ENCODE measurements around the gene TNS4. TPM values are rescaled to one million over a fixed set of nuclear protein-coding genes. Genes with fewer than 3 reads are reported as not detected.

TNS4 gene
- total RNA-seq, 1 experiment from 2014 or later: 36.6 TPM

GRCh38 chr17:40536295-40537171 lies 35.1 kb upstream of the TNS4 start:
- POLR2A ChIA-PET: interaction anchor here (1.3 to 2.1 kb wide), 3 partner anchors 11 to 171 kb away, joined by 3 to 6 read pairs (median 4); partner anchors contain the start of gene GJD3
- no TSS peak for BruUV-seq (replicated peaks)
- no peaks in the 10 kb centered on the region for H4K20me1 ChIP-seq (ENCODE audit: insufficient read depth)
- CTCF ChIA-PET: interaction anchor here (1.0 to 5.2 kb wide), 6 partner anchors 11 to 174 kb away, joined by 3 to 22 read pairs (median 4); no protein-coding TSS in a partner anchor
- peaks cover 35 to 57% of the 10 kb centered on the region in 2 experiments for H3K4me1 ChIP-seq (ENCODE audit: control insufficient read depth in 1 of 2, insufficient read depth in 2 of 2, low read length in 2 of 2)
- ATAC-seq: peak; percentile 39; the same call in 1 of the 2 replicates
- peak overlapping the region in 1 of 2 experiments; percentile 13; a peak in 1 of 4 replicates for H3K4me3 ChIP-seq (replicated peaks in 1 of 2; ENCODE audit: low read depth in 1 of 2, low read length in 2 of 2)
- no peaks in the 10 kb centered on the region for H3K9me3 ChIP-seq (ENCODE audit: control insufficient read depth in 1 of 2, insufficient read depth in 1 of 2, low read depth in 1 of 2, low read length in 2 of 2)
- no peaks in the 10 kb centered on the region for H3K36me3 ChIP-seq (ENCODE audit: control insufficient read depth in 1 of 2, insufficient read depth in 2 of 2, low read length in 2 of 2)
- H2AFZ ChIP-seq (ENCODE audit: low read depth, low read length, poor library complexity, severe bottlenecking): peak overlapping the region; percentile 52
- TF ChIP-seq FOSL1 (IDR thresholded peaks at IDR 0.05; ENCODE audit: low read depth): no peak
- no peak for TF ChIP-seq CBX3 (IDR thresholded peaks at IDR 0.05; ENCODE audit: low read depth)
- TF ChIP-seq EGR1 (IDR thresholded peaks at IDR 0.05; ENCODE audit: low read depth): peak; percentile 74
- no peak for TF ChIP-seq EZH2 (IDR thresholded peaks at IDR 0.05)
- TF ChIP-seq POLR2A (IDR thresholded peaks at IDR 0.05; ENCODE audit: borderline replicate concordance, extremely low read depth, insufficient read depth, insufficient read length): no peak
- peak; percentile 59 for TF ChIP-seq TCF7L2 (IDR thresholded peaks at IDR 0.05; ENCODE audit: borderline replicate concordance, extremely low read depth, insufficient read depth, insufficient read length)
- peak; percentile 37; the same call in 1 of the 2 replicates for TF ChIP-seq CEBPB (IDR thresholded peaks at IDR 0.05; ENCODE audit: low read depth)
- TF ChIP-seq SRF (IDR thresholded peaks at IDR 0.05; ENCODE audit: low read depth): no peak
- no peak for DNase-seq (ENCODE audit: low read depth, low spot score)
- peak overlapping the region; percentile 15 for H3K9ac ChIP-seq (ENCODE audit: low read length)
- no peaks in the 10 kb centered on the region for H3K27me3 ChIP-seq (ENCODE audit: insufficient read depth, low read length)
- intact Hi-C loops (cut with micrococcal nuclease): no loop called here
- H3K79me2 ChIP-seq (ENCODE audit: insufficient read depth, low read length): no peaks in the 10 kb centered on the region
- H3K27ac ChIP-seq (ENCODE audit: low read depth, low read length): peak overlapping the region; percentile 54
- no peaks in the 10 kb centered on the region for H3K9me2 ChIP-seq (ENCODE audit: insufficient read depth)
- H3K4me2 ChIP-seq (ENCODE audit: low read length): peak overlapping the region; percentile 62
- RAD21 ChIA-PET (ENCODE audit: low non-redundant PET in 1 of 2, low total read pairs in 2 of 2, uncharacterized antibody in 2 of 2, unreplicated experiment in 2 of 2): interaction anchor here in 1 of 2 experiments (0.7 kb wide), 1 partner anchor 119 kb away, joined by 5 read pairs; the partner anchor contains the start of gene TOP2A

GRCh38 chr17:40535924-40536294 lies 34.5 kb upstream of the TNS4 start:
- H3K4me1 ChIP-seq (ENCODE audit: control insufficient read depth in 1 of 2, insufficient read depth in 2 of 2, low read length in 2 of 2): peaks cover 35 to 63% of the 10 kb centered on the region in 2 experiments
- DNase-seq (ENCODE audit: low read depth, low spot score) (no peak), ATAC-seq (no peak)
- no peak overlapping the region for H3K4me3 ChIP-seq (replicated peaks in 1 of 2; ENCODE audit: low read depth in 1 of 2, low read length in 2 of 2)
- no peaks in the 10 kb centered on the region for H3K27me3 ChIP-seq (ENCODE audit: insufficient read depth, low read length)
- H3K36me3 ChIP-seq (ENCODE audit: control insufficient read depth in 1 of 2, insufficient read depth in 2 of 2, low read length in 2 of 2): no peaks in the 10 kb centered on the region
- H2AFZ ChIP-seq (ENCODE audit: low read depth, low read length, poor library complexity, severe bottlenecking): no peak overlapping the region
- ChIA-PET RAD21 (ENCODE audit: low non-redundant PET in 1 of 2, low total read pairs in 2 of 2, uncharacterized antibody in 2 of 2, unreplicated experiment in 2 of 2) (interaction anchor here in 1 of 2 experiments (0.7 kb wide), 1 partner anchor 118 kb away, joined by 5 read pairs; the partner anchor contains the start of gene TOP2A), CTCF (interaction anchor here (1.1 to 5.2 kb wide), 4 partner anchors 24 to 173 kb away, joined by 3 to 22 read pairs (median 4); no protein-coding TSS in a partner anchor), POLR2A (interaction anchor here (1.7 to 2.1 kb wide), 2 partner anchors 34 to 171 kb away, joined by 5 to 6 read pairs; partner anchors contain the start of genes GJD3 and TNS4)
- no TSS peak for BruUV-seq (replicated peaks)
- intact Hi-C loops (cut with micrococcal nuclease): no loop called here
- no peaks in the 10 kb centered on the region for H3K79me2 ChIP-seq (ENCODE audit: insufficient read depth, low read length)
- no peaks in the 10 kb centered on the region for H4K20me1 ChIP-seq (ENCODE audit: insufficient read depth)
- H3K9me2 ChIP-seq (ENCODE audit: insufficient read depth): no peaks in the 10 kb centered on the region
- H3K4me2 ChIP-seq (ENCODE audit: low read length): peak overlapping the region; percentile 62
- H3K9me3 ChIP-seq (ENCODE audit: control insufficient read depth in 1 of 2, insufficient read depth in 1 of 2, low read depth in 1 of 2, low read length in 2 of 2): no peaks in the 10 kb centered on the region
- H3K9ac ChIP-seq (ENCODE audit: low read length): peak overlapping the region; percentile 15; the same call in 1 of the 2 replicates
- H3K27ac ChIP-seq (ENCODE audit: low read depth, low read length): peak overlapping the region; percentile 54
- TF ChIP-seq JUND (IDR thresholded peaks at IDR 0.05) (no peak), CBX3 (IDR thresholded peaks at IDR 0.05; ENCODE audit: low read depth) (no peak), SRF (IDR thresholded peaks at IDR 0.05; ENCODE audit: low read depth) (no peak), MAX (IDR thresholded peaks at IDR 0.05) (no peak), ZNF274 (IDR thresholded peaks at IDR 0.05; ENCODE audit: low read depth, low read length) (no peak), POLR2AphosphoS5 (IDR thresholded peaks at IDR 0.05; ENCODE audit: low read depth, low read length) (no peak), SP1 (IDR thresholded peaks at IDR 0.05; ENCODE audit: low read depth) (no peak), SIN3A (IDR thresholded peaks at IDR 0.05; ENCODE audit: low read depth) (no peak), CTCF (IDR thresholded peaks at IDR 0.05 in 2 of 3, conservative IDR thresholded peaks at IDR 0.05 in 1 of 3; ENCODE audit: borderline replicate concordance in 1 of 3, insufficient read depth in 1 of 3, low read depth in 2 of 3, low read length in 2 of 3) (no peak), ATF3 (IDR thresholded peaks at IDR 0.05) (no peak), YY1 (IDR thresholded peaks at IDR 0.05; ENCODE audit: extremely low read depth, insufficient replicate concordance, low read depth, low read length) (no peak), TCF7L2 (IDR thresholded peaks at IDR 0.05; ENCODE audit: borderline replicate concordance, extremely low read depth, insufficient read depth, insufficient read length) (no peak), ZFX (IDR thresholded peaks at IDR 0.05) (no peak)
